ENCODE measurements around the gene CHST8. TPM values are rescaled to one million over a fixed set of nuclear protein-coding genes. Genes with fewer than 3 reads are reported as not detected.
"Not testable (repeated sequence)": the region's sequence is repeated elsewhere in the genome, so short reads cannot be mapped to it uniquely, and the experiment has no call there.

The CHST8 gene
- total RNA-seq, 2 experiments from 2014 or later: not detected

DNA sequence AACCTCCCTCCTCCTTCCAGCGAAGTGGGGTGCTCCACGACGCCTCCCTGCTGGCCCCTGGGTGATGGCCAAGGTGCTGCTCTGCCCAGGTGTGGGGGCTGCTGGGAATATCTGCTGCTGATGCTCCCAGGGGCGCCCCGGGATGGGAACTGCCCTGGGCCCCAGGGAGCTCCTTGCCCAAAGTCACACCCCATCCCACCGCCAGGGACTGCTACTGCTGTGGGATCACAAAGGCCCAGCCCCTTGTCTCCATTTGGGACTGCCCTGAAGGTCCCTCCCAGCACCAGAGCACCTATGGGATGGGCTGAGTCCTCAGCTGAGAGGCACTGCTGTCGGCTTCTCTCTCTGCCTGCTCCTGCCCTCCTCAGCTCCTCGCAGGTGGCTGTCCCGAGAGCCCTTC is 19.0 kb downstream of the CHST8 start:
- ChIA-PET POLR2A (no interaction called here), CTCF (no interaction called here)

- POLR2A ChIA-PET: no interaction called here
- CTCF ChIA-PET: no interaction called here
Measured at GRCh38 chr19:33641261-33641660, 19.5 kb downstream of the CHST8 start.

DNA sequence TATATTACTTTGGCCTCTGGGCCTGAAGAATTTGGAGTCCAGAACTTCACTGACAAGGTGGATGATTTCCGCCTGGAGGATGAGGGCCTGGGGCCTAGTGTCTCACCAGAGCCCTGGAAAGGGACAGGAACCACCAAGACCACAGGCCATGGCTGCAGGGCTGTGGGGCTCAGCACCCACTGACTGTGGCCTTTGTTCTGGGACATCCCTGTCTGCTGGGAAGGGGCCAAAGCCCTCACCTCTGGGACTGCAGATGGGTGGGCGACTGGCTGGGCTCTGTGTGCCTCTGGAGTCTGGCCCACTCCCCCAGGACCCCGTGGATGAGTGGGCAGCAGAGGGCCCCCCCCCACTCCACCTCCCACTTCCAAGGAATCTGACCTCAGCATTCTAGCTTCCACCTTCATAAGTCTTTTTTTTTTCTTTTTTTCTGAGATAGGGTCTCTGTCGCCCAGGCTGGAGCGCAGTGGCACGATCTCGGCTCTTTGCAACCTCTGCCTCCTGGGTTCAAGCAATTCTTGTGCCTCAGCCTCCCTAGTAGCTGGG is 20.3 kb downstream of the CHST8 start:
- CTCF ChIA-PET: no interaction called here

GRCh38 chr19:33644284-33644836 is 22.6 kb downstream of the CHST8 start:
- ChIA-PET POLR2A (no interaction called here), CTCF (no interaction called here)

More for the DNA sequence above, 20.3 kb downstream of the CHST8 start:
- POLR2A ChIA-PET: no interaction called here

DNA sequence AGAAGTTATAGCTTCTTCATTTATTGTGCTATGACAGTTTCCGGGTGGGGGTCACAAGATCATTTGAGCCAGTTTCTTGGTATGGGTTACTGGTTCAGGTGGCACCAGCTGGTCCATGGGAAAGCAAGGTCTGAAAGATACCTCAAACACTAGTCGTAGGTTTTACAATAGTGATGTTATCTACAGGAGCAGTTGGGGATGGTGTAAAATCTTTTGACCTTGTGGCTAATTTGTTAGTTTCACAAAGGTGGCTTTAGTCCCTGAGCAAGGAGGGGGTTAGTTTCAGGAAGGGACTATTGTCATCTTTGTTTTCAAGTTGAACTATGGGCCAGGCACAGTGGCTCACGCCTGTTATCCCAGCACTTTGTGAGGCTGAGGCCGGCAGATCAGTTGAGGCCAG is 24.6 kb downstream of the CHST8 start:
- POLR2A ChIA-PET: no interaction called here
- CTCF ChIA-PET: no interaction called here

DNA sequence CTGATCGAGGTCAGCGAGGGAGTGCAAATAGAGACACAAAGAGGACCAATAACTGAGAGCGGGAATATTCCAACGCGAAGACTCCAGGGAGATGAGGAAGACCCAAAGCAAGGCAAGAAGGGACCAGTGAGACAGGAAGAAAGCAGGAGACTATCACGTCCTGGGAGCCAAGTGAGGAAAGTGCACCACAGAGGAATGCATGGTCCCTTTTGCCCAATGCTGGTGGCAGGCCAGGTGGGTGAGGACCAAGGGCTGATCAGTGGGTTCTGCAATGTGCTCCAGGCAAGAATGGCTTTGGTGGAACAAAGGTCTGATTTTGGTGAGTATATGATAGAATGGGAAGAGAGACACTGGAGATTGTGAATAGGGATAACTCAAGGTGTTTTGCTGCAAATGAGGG is 25.4 kb downstream of the CHST8 start:
- CTCF ChIA-PET: no interaction called here
- POLR2A ChIA-PET: no interaction called here

DNA sequence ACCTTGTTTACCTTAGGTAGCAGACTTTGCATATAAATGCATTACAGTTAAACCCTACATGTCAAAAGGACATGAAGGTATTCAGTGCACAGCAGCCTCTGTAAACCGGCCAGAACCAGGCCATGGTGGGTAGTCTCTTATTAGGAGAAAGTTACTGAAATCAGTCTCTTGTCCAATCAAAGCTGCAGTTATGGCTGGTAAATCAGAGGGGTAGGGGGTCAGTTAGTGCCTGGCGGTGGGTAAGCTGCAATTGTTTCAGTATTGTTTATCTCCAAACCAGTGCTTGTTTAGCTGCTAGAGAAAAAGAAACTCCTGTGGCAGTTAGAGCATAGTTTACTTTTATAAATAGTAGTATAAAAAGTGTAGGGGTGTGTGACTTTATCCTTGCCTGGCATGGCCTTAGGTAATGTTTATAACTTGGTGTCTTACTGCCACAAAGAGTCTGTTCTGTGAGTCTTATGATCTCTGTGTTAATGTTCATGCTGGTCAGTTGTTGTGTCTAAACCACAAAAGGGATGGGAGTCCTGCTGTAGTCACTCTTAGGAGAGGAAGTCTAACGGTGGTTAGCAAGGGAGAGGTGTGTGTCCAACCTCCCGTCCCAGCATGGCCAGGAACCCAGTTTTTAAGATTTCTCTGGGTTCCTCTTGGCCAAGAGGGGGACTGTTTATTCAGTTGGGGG is 28.0 kb downstream of the CHST8 start:
- CTCF ChIA-PET: no interaction called here
- POLR2A ChIA-PET: no interaction called here

DNA sequence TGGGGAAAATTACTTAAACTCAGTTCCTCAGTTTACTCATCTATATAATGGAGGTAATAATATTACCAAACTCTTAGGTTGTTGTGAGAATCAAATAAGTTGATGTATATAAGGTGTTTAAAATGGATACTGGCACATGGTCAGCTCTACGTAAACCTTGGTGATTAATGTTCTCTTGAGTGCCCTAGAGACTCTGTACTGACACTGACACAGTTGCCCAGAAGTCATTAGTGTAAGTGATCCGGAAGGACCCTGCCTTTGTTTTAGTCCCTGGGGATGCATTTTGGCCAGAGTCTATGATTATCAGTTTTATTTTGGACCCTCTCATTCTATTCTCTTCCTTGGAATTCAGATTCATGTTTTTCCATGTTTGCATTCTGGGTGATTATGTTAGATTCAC is 31.9 kb downstream of the CHST8 start:
- POLR2A ChIA-PET: no interaction called here
- CTCF ChIA-PET: no interaction called here

DNA sequence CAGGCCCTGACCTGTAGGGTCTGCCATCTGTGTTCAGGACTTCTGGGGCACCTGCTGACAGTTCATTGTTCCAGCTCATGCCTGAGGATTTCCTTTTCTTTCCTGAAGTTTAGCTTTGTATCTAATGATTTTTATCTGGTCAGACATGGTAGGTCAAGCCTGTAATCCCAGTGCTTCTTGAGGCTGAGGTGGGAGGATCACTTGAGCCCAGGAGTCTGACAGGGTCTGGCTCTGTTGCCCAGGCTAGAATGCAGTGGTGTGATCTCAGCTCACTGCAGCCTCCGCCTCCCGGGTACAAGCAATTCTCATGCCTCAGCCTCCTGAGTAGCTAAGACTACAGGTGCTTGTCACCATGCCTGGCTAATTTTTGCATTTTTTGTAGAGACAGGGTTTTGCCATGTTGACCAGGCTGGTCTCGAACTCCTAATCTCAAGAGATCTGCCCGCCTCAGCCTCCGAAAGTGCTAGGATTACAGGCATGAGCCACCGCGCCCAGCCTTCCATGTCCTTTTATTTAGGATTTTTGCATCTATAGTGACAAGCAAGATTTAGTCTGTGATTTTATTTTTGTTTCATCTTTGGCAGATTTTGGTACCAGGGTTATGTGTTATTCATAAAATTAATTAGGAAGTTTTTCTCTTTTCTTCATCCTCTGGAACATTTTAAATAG is 33.2 kb downstream of the CHST8 start:
- ChIA-PET POLR2A (no interaction called here), CTCF (no interaction called here)

DNA sequence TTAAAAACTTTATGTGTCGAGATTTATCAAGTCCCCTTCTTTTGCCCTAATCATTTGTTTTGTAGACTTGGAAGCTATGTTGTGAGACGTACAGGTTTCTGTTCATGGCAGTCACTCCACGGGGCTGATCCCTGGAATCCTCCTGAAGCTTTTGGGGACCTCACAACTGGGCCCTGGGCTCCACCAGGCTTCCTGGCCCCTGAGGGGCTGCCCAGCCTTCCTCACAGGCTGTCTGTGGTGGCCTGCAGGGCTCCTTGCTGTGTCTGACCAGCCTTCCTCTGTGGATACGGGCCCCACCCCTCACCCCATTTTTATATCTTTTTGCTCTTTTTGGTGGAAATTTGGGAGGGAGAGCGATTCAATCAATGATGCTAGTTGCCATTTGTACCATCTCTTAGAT is 38.1 kb downstream of the CHST8 start:
- CTCF ChIA-PET: no interaction called here
- POLR2A ChIA-PET: no interaction called here

DNA sequence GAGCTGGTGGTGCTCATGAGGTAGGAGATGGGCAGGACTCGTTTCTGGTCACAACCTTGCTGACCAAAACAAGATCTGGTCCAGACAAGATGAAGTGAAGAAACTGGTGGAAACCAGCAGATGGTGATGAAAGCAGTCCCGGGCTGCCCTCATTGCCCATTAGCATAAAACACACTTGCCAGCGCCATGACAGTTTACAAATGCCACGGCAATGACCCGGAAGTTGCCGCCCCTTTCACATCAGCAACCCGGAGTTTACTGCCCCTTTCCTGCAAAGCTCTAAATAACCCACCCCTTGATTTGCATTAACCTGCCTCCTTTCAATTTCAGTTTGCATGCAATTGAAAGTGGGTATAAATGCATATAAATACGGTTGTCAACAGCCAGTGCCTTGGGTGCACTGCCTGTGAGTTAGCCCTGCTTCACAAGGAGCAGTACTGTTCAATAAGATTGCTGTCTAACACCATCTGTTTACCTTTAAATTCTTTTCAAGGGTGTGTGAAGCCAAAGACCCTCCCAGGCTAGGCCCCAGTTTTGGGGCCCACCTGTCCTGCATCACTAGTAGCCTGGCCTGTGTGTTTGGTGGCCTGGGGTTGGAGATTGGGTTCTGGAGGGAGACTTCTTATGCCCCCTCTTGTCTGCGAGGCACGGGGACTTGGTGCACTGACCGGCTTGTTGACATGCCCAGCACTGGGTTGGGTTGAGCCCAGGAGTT is 38.8 kb downstream of the CHST8 start:
- POLR2A ChIA-PET: no interaction called here
- CTCF ChIA-PET: no interaction called here

DNA sequence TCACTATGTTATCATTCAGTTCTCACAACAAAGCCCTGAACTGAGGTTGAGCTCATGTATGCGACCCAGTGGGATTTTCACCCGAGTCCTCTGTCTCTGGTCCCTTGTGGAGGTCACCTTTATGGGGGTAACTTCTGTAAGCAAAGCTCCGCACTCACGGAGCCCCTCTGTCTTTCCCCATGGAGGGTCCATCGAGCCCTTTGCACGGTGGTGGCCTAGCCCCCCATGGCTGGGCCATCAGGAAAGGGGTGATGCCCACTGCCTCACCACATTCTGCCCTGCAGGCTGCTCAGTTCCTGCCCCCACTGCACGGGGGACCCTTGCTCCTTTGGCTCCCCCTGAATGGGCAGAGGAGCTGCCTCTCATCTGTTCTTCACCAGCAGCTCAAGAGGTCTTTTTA is 39.6 kb downstream of the CHST8 start:
- ChIA-PET POLR2A (no interaction called here), CTCF (interaction anchor here (0.8 kb wide), 1 partner anchor 23 kb away, joined by 3 read pairs; no protein-coding TSS in a partner anchor)

GRCh38 chr19:33662391-33663092 is 40.8 kb downstream of the CHST8 start:
- CTCF ChIA-PET: no interaction called here
- POLR2A ChIA-PET: no interaction called here

DNA sequence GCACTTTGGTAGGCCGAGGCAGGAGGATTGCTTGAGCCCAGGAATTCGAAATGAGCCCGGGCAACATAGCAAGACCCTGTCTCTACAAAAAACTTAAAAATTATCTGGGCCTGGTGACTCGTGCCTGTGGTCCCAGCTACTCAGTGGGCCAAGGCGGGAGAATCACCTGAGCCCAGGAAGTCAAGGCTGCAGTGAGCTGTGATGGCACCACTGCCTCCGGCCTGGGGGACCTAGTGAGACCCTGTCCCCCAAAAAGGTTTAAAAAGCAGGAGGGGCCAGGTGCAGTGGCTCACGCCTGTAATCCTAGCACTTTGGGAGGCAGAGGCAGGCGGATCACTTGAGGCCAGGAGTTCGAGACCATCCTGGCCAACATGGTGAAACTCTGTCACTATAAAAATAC is 41.6 kb downstream of the CHST8 start:
- CTCF ChIA-PET, POLR2A ChIA-PET: not testable (repeated sequence)

GRCh38 chr19:33664744-33665143 is 43.0 kb downstream of the CHST8 start:
- POLR2A ChIA-PET: no interaction called here
- CTCF ChIA-PET: no interaction called here

DNA sequence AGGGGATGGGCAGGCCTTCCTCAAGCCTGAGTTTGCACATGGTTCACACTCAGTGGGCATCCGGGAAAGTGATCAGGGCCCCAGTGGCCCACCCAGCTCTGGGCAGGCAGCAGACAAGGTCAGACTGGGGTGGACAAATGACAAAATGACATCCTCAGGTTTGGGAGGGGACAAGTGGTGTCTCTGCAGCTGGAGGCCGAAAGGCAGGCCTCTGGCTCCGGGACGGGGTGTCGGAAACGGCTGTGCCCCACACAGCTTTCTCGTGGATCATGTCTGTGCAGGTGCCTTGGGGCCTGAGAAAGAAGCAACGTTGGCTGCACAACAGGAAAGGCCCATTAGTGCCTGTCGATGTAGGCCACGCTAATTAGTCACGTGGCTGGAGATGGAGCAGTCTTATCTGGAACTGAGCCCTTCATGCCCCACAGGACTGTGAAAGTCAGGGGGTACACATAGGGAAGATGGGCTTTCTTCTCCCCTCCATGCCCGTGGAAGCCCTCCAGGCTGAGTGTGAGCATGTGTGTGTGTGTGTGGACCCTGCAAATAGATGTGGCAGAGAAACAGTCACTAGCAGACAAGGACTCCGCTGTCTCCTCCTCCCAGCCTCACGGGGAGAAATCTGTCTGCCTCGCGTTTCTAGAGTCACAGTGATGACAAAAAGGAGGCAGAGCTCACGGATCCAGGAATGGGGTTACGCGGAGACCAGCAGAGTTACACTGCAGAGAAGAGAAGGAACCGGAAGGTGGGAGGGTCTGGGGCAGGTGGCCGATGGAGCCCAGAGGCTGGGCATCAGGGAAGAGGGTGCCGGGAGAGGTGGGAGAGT is 44.2 kb downstream of the CHST8 start:
- CTCF ChIA-PET: no interaction called here
- POLR2A ChIA-PET: no interaction called here

- POLR2A ChIA-PET: no interaction called here
- CTCF ChIA-PET: no interaction called here
Measured at GRCh38 chr19:33667141-33667650, 45.4 kb downstream of the CHST8 start.

DNA sequence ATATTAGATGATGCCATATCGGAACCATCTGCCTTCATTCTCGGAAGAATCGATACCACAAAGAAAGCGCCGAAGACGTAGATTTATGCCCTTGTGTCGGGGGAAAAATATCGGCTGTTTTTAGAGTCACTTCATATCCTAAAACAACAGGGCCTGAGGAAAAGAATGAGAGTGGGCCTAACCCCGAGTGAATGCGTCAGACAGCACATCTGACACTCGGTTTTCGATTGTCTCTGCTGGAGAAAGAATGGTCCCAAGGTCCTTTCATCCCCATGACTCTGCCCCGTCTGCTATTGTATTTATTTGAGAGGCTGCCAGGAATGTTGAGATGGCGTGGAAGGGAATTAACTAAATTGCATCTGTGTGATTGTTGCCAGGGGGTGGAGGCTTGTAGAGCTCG is 46.1 kb downstream of the CHST8 start:
- POLR2A ChIA-PET: no interaction called here

DNA sequence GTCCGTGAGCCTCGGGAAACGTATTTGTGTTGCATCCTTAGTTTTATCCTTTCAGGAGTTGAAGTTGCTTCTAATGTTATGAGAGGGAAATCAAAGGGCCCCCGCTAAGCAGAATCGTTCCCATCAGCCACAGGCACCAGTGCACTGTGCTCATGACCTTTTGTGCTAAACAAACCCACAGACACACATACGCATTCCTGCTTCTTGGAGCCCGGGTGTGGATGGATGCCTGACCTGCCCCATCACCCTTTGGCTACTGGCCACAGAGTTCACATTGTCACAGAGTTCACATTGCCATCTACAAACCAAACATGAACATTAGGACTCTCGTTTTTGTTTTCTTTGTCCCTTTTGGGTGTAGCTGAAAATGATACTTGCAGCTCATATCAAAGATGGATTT is 47.2 kb downstream of the CHST8 start:
- POLR2A ChIA-PET: no interaction called here
- CTCF ChIA-PET: no interaction called here

More for the DNA sequence above, 46.1 kb downstream of the CHST8 start:
- CTCF ChIA-PET: no interaction called here
